CD1c-positive myeloid dendritic cell (primary cell): Measurements from ENCODE around the gene PYGO2.

Experiments used
- DNase-seq: peaks from one replicate; pipeline ENCODE4 v3.0.0-alpha.2; 2016; ENCODE audit errors: extremely low spot score

Gene PYGO2, protein sequence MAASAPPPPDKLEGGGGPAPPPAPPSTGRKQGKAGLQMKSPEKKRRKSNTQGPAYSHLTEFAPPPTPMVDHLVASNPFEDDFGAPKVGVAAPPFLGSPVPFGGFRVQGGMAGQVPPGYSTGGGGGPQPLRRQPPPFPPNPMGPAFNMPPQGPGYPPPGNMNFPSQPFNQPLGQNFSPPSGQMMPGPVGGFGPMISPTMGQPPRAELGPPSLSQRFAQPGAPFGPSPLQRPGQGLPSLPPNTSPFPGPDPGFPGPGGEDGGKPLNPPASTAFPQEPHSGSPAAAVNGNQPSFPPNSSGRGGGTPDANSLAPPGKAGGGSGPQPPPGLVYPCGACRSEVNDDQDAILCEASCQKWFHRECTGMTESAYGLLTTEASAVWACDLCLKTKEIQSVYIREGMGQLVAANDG

DNA sequence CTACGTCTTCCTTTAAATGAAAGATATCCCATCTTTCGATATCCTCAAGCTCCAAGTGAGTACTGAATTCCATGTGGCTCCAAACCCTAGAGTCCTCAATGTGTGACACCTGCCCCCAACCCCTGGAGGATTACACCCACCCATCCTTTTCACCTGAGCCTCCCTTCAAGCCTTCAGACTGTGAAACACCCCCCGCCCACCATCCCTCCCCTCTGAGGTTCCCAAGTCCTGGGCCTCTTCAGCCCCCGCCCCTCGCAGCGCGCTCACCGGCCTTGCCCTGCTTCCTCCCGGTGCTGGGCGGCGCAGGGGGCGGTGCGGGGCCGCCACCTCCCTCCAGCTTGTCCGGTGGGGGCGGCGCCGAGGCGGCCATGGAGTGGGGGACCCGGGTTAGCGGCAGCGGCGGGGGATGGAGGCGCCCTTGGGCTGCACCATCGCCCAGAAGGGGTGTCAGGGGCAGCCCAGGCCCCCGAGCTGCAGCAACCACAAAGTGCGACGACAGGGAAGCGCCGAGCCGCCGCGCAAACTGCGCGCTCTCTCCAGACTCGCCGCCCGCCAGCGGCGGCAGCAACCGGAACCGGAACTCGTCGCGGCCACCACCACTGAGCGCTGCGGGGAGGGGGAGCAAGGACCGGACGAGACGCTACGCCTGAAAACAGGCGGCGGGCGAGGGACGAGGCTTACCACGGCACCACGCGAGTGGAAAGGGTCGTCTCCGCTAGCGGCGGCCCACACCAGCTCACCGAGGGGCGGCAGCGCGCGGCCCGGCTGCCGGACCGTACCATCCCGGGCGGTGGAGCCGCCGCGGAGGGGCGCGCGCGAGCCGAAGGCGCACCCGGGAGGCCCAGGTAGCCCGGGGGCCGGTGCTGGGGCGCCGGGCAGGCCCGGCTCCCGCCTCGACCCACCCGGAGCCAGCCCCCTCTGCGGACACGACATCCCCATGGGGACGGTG lies at the start of gene PYGO2:
TSS of gene PYGO2 (minus strand) at position 576 of the 949 bp plus-strand sequence. CDS start at position 370, 206 bp downstream.
- DNase-seq: peak; percentile 81

DNA sequence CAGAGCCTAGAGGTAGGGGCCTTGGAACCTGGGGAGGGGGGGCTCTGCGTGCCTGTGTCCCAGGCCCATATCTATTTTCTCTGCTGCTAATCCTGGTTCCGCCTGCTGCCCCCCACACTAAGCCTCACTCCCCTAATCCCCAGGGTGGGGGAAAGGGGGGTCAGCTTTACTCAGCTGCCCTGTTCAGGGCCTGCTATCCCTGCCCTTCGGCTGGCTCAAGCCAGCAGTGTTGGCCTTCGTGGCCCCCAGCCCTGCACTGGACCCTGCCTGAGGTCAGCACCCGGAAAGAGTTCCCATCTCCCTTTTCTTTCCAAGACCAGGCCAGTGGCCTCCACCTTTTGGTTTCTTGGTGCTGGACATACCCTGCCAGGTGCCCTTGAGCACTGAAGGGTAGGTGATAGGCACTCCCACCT lies 49.4 kb upstream of the PYGO2 start:
- DNase-seq: no peak

DNA sequence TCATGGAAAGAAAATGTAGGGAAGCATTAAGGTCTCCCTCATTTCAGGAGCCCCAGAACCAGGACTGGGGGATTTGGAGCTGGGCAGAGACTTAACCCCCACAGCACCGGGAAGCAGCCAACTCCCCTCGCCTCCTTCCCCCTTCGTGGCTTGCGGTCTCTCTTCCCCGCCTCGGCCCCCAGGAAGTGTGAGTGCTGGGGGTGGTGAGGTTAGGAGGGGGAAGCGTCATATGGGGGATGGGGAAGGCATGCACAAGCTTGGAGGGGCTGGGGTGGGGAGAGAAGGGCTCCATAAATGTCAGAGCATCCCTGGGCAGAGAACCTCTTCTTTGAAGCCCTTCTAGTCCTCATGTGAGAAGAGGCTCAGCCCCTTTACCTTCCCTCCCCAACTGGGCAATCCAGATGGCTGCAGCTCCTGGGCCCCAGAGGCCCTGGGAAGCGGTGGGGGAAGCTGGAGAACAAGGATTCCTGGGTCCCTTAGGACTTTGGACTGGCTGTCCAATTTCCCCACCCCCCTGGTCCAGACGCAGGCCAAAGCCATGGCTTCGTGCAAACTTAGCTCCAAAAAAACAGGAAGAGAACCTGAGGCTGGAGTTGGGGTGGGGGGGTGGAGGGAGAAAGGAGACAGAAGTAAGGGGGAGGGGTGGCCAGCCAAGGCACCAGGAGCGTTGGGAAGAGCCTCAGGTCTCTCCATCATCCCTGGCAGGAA lies 48.8 kb upstream of the PYGO2 start:
- DNase-seq: peak; percentile 50

DNA sequence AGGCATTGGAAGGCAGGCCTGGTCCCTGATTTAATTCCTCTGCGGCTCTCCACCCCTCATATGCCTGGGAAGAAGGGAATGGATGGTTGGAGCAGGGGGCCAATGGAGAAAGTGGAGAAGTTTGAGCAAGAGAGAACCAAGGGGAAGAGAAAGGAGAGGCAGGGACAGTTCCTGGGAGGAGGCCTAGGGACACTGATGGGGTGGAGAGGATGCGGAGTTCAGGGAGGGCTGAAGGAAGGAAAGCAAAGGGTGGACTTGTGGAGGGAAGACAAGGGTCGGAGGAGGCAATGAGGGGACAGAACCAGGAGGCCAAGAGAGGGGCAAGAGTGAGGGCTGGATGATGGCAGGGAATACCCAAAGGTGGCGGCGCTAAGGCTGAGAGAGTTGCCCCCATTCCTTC lies 48.2 kb upstream of the PYGO2 start:
- no peak for DNase-seq

DNA sequence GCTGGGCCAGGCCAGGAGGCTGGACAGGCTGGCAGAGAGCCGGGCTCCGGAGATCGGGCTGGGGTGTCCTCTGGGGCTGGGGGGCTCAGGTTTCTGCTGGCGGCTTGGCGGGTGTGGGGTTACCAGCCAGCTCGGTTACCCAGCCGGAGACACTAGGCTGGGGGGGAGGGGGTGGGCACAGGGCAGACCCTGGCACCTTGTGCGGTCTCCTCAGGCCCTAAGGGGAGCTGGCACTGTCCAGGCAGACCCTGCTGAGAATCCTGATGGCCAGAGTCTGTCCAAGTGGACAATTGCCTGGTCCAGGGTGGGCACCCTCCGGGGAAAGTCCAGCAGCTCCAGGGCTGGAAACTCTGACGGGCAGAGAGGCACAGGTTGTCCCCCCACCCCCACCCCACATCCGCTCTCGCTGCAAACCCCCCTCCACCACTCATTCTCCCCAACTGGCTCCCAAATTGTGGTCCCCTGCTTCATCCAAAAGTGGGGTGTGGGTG lies 47.7 kb upstream of the PYGO2 start:
- no peak for DNase-seq

DNA sequence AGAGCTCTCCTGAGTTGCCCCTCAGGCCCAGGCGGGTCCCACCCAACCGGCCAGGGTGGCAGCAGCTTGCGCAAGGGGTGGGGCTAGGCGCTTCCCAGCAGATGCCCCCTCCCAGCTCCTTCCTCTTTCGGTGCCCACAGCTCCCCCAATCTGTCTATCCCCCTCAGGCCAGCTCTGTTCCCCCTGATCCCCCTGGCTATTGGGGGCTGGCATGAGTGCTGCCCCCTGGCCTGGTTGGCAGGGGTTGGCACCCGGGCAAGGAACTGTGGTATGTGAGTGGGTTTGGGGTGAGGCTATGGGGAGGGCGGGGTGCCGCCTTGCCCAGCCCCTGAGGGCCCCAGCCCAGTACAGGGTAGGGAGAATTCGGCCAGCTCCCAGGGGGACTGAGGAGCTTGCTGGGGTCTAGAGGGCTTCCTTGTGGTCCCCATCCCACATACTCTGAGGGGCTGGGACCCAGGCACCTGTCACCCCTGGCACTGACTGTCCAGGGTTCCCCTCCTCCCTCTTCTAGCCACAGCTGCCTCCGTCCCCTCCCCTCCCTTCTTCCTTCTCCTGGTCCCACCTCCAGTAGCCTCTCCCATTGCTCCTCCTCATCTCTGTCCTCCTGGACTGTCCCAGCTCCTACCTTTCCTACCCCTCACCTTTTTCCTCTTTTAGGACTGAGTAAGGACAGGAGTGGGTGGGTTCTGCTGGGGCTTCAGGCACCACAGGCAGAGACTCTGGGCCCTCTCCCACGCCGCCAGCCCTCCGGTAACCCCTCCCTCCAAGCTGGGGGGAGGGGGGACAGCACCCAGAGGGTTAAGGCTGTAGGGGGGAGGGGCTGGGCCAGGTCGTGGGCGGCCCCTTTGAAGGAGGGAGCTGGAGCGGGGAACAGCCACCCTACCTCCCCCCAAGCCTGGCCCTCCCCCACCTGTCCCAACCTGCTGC lies 46.7 kb upstream of the PYGO2 start:
- peak; percentile 17 for DNase-seq

DNA sequence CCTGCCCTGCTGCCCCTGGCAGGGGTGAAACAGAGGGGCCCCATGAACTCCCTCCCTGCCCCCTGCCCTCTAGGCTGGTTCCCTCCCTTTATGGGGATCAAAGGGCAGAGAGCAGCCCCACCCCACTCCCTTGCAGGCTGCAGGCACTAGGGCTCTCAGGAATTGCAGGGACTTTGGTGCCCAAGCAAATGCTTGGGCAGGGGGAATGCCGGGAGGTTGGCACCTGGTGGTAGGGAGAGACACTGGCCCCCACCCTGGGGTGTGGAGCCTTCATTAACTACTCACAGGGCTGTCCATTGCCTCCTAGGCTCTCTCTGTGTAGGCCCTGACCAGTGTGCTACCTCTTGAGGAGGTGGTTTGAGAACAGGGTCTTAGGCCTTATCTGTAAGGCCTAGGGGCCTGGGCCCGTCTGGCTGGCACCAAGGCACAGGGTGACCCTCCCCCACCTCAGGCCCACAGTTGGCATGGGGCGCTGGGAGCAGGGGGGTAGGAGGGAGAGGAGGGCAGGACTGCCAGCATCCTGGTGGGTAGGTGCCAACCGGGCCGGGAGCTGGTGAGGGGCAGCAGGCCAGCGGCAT lies 45.8 kb upstream of the PYGO2 start:
- no peak for DNase-seq

DNA sequence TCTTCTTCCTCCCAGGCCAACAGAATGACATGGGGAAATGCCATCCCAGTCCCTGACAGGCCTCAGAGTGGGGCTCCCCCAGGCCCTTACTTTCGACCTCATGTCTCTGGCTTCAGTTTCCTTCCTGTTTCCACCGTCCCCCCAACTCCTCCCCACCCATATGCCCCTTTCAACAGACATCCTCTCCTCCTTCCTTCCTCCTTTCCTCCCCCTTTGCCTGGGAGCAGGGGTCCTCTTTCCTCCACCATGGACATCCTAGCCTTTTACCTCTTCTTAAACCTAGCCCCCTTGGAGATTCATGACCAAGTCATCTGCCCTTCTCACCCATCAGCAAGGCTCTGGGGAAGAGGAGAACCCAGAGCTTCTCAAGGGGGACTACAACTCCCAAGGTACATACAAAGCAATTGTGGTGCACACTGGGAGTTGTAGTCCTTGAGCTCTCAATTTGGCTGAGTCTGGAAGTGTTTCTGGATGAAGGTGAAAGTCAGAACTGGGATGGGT lies 45.1 kb upstream of the PYGO2 start:
- peak; percentile 54 for DNase-seq

DNA sequence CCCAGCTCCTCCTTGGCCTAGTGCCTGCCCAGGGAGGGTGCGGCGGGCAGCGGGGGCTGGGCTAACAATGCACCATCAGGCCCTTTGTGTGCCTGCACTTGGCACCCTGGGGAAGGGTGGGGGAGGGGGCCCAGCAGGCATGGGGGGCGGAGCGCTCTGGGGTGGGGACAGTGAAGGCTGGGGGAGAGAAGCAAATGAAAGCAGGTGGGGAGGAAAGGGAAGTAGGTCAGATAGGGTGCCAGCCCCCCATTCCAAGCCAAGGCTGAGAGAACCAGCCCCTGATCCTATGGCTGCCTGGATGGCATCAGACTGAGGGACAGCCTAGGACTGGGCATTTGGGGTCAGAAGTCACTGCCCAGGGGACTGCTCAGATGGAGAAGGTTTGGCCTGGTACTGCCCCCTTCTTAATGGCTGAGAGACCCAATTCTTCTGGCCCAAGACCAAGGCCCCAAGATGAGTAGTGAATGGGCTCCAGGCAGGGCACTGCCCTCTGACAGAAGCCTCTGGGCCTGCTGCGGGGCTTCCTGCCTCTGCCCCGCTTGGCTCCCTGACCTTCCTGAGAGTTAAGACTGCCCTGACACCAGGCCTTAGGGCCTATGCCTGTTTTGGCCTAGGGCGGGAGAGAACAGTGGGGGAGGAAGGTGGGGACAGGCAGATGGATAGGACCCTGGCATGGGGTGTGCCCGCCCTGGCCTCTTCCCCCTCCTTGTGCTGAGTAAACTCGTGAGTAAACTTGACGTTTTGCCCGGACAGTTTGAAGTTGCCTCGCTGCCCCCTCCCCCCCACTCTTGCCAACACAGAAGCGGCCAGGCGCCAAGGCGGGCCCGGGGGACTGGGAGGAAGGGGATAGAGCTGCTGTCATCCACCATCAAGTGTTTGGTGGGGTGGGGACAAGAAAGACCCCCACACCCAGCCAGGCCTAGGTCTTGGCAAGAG lies 43.8 kb upstream of the PYGO2 start:
- DNase-seq: peak; percentile 31

DNA sequence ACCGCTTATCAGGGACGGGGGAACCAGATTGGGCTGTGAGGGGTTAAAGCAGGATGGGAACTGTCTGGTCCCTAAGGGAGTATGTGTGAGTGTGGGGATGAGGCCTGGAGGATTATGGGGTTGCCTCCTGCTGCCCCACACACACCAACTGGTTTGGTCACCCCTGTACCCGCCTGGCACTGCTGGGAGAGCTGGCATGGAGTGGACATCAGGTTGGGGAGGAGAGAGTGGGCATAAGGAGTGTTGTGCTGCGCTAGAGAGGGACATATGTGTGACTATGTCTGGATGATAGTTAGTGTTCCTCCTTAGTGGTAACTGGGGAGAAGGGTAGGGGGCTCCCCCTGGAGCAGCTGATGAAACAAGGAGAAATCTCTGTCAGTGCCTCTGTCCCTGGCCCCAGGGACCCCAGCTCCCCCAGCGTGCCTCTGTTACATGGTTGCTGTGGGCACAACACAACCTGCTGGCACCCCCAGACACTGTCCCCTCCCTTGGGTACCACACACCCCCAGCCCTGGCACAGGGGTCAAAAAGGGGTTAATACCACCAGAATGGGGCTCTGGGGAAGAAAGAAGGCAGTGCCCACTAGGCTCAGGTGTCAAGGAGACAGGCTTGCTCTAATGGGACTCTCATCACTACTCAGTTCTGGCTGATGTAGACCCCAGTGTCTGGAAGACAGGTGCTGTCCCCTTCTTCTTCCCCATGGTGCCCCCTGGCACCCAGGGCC lies 42.9 kb upstream of the PYGO2 start:
- no peak for DNase-seq

DNA sequence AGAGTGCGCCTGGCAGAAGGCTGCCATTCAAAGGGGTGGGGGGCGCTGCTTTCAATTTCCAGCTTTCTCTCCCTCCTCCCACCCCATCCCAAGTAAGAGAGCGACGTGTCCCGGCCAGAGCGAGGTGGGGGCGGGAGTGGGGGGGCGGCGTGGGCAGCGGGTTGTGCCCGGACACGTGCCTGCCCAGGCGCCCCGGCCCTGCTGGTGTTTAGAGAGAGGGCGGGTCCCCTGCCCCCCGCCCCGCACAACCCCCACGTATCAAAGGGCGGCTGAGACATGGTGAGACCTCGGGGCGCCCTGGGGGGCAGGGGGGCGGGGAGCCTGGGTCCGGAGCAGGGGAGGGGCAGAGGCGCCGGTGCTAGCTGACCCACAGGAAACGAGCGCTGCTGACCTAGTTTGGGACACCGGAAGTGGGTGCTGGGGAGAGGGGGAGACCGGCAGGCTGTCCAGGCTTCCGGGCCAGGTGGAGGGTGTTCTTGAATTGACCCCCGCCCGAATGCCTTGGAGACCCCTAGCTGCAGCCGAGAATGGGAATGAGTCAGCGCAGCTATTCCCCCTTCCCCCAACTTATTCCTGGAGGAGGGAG lies 42.3 kb upstream of the PYGO2 start:
- no peak for DNase-seq

DNA sequence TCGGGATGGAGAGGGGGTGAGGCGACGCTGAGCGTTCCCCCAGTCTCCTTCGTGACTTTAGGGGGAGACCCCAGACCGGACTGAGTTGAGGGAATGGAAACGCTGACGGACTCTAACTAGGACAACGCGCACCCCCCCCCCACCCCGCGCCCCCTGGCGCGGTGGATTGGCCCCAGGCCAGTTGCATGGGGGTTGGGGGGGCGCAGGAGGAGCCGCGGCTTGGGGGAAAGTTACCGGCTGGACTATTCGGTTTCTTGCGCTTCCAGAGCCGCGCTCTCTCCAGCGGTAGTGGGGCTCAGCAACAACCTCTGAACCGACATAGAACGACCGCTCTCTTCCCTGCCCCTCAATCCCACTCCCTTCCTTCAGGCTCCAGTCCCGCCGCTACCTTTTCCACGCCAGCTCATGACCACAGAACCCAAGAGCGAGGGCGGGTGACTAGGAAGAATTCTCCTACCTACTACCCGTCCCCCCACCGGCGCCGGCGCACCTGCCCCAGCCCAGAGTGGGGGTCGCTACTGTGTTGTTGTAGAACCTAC lies 41.7 kb upstream of the PYGO2 start:
- DNase-seq: no peak

DNA sequence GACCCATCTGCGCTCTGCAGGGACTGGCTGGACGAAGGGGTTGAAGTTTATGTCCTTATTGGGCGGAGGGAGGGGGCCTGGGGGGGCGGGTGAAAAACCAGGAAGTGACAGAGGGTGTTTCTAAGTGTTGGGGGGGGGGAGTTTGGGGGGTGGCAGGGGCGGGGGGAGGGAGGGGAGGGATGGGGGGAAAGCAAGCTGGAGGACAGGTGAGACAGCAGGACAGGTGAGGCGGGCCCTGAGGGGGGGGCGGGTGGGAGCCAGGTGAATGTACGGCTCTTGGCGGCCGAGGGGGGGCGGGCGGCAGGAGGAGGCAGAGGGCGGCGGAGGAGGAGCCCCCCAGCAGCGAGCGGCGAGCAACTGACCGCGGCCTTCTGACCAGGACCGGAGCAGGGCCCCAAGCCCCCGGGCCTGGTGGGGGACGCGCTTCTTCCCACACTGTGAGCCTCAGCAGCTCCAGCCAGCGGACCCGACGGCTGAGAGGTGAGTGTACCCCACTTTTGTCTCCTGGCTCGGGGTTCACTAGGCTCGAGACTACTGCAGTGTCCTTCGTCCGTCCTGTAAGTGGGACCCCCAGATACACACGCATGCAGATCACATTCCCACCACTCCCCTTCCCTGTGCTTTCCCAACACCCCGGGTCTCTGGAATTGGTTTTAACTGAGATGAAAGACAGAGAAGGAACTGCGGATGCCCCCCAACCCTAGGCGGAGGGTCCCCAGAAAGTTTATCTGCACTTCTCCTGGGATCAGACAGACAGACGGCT lies 41.1 kb upstream of the PYGO2 start, which contains the start of gene ZBTB7B:
TSS of gene ZBTB7B (plus strand) at position 339 of the 763 bp plus-strand sequence. CDS start 11,859 bp downstream, outside the sequence.
- no peak for DNase-seq

DNA sequence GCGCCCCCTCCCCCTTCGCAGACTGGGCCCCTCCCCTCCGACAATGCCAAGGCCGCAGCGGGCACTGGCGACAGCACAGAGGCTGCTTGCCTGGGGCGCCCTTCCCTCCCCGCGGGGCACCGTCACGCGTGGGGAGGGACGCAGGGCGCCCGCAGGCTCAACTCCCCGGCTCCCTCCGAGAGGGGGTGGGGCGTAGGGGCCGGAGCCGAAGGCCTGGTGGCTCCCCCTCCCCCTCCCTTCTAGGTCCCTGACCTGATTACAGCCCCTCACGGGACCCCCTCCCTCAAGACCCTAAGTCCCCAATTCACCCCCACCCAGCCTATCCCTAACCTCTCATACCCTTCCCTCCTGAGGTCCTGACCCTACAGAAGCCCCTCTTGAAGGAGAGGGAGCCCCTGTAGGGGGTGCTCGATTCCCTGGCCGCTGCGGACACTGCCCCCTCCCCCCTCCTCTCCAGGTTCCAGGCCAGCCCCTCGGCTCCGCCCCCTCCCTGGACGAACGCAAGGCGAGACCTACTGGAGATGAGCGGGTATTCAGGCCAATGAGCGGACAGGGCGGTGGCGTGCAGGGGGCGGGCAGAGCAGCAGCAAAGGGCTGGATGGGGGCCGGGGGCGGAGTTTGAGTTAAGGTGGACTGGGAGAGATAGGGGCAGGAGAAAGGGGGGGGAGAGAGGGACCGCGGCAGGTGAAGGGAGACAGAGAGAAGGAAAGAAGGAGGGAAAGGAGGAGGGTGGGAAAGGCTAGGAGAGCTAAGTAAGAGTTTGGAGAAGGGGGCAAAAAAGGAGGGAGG lies 40.3 kb upstream of the PYGO2 start:
- DNase-seq: peak; percentile 98

DNA sequence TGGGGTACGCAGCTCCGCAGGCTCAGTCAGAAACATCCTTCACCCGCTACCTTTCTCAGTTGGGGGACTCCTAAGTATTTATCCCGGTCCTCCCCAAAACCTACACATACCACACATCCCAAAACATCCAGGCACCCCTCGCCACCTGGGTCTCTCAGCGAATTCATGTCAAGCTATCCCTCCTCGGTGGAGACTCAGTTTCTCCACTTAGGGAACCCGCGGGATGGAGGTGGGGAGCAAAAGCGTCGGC lies 39.8 kb upstream of the PYGO2 start:
- DNase-seq: no peak

DNA sequence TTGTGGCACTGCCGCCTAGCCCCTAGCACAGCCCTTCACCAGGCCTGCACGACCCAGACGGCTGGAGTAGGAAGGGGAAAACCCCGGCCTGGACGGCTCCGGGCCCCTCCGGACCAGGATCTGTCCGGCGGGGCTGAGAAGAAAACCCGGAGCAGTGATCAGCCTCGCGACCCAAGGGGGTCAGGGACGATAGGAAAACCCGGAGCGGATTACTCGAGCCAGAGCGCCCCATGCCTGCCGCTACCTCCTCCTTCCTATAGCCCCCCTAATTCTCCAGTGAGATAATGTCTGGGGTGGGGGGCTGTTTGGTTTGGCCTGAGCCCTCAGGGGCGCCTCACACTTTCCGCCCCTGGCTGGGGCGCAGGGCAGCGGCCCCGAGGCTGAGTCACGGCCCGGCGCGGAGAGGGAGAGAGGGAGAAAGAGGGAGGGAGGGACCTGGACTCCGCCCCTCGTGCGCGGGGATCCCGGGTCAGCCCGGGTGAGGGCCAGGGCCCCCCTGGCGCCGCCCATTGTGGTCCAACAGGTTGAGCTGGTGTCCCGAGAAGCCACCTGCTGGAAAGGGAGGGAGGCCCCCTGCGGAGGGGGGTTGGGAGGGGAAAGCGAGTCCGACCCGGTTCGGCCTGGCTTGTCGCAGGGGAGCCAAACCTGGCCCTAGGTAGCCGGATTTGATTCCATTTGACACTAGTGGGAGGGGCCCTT lies 39.3 kb upstream of the PYGO2 start:
- peak; percentile 72 for DNase-seq
